ENCODE results near the gene ABCC3. TPM values are rescaled to one million over a fixed set of nuclear protein-coding genes. Genes with fewer than 3 reads are reported as not detected.

The ABCC3 gene
- total RNA-seq, 2 experiments from 2014 or later, result not detected

DNA sequence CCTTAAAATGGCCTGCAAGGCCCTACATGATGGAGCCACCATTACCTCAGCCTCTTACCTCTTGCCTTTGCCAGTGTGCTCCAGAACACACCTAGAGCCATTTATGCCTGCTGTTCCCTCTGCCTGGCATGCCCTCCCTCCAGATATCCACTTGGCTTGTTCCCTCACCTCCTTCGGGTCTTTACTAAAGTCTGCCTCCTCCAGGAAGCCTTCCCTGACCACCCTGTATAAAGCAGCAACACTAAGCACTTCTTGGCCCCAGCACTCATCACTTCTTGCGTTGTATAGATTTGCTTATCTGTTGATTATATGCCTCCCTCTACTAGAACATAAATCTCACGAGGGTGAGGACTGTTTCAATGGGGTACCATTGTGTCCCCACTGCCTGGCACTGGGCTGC is 47.8 kb downstream of the ABCC3 start:
- CTCF ChIA-PET, result interaction anchor here (1.5 kb wide), 1 partner anchor 189 kb away, joined by 4 read pairs; no protein-coding TSS in a partner anchor
- no peak overlapping the region for H3K4me3 Mint-ChIP-seq
- POLR2A ChIA-PET, result no interaction called here
- no peaks in the 10 kb centered on the region for H3K36me3 Mint-ChIP-seq (ENCODE audit: low read depth)
- H3K9me3 Mint-ChIP-seq, result no peaks in the 10 kb centered on the region
- DNase-seq, result no peak
- H3K27me3 Mint-ChIP-seq, result peaks cover 25% of the 10 kb centered on the region
- H3K4me1 Mint-ChIP-seq, result peaks cover 6% of the 10 kb centered on the region
- no peak overlapping the region for H3K27ac Mint-ChIP-seq

DNA sequence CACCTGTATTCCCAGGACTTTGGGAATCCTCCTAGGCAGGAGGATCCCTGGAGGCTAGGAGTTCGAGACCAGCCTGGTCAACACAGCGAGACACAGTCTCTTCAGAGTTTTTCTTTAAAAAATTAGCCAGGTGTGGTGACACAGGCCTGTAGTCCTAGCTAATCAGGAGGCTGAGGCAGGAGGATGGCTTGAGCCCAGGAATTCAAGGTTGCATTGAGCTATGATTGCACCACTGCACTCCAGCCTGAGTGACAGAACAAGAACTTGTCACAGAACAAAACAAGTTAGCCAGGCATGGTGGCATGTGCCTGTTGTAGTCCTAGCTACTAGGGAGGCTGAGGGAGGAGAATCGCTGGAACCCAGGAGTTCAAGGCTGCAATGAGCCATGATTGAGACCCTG is 48.3 kb downstream of the ABCC3 start:
- DNase-seq, result no peak
- H3K4me3 Mint-ChIP-seq, result no peak overlapping the region
- CTCF ChIA-PET, result interaction anchor here (1.5 kb wide), 1 partner anchor 189 kb away, joined by 4 read pairs; no protein-coding TSS in a partner anchor
- no peaks in the 10 kb centered on the region for H3K36me3 Mint-ChIP-seq (ENCODE audit: low read depth)
- H3K27me3 Mint-ChIP-seq, result peaks cover 25% of the 10 kb centered on the region
- peaks cover 6% of the 10 kb centered on the region for H3K4me1 Mint-ChIP-seq
- no peaks in the 10 kb centered on the region for H3K9me3 Mint-ChIP-seq
- no peak overlapping the region for H3K27ac Mint-ChIP-seq
- POLR2A ChIA-PET, result no interaction called here

DNA sequence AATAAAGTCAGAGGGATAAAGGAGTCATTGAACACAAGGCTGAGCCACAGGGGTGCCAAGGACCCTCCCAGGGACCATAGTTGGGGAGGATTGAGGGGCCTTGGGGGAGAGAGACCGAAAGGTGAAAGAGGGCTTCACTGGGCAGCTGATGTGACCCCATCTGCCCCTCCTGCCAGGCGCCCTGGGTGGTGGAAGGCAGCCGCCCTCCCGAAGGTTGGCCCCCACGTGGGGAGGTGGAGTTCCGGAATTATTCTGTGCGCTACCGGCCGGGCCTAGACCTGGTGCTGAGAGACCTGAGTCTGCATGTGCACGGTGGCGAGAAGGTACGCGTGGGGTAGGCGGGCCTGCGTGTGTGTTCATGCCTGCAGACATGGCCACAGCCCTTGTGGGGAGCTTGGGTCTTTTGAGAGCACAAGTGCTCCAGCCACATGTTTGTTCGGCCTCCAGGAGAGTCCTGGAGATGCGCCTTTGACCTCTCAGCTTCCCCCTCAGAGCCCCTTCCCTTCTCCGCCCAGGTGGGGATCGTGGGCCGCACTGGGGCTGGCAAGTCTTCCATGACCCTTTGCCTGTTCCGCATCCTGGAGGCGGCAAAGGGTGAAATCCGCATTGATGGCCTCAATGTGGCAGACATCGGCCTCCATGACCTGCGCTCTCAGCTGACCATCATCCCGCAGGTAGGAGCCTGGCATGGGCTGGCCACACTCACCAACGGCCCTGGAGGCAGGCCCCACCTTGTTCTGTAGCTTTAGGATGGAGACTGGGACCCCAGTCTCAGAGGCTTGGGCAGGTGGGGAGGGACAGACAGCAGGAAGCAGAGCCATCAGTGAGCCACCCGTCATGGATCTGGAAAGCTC is 49.0 kb downstream of the ABCC3 start:
- no peak for DNase-seq
- CTCF ChIA-PET, result interaction anchor here (1.2 to 1.5 kb wide), 2 partner anchors 54 to 190 kb away, joined by 3 to 4 read pairs; no protein-coding TSS in a partner anchor
- Mint-ChIP-seq H3K9me3 (no peaks in the 10 kb centered on the region), H3K27ac (no peak overlapping the region), H3K27me3 (peaks cover 25% of the 10 kb centered on the region), H3K4me3 (no peak overlapping the region), H3K4me1 (peaks cover 6% of the 10 kb centered on the region), H3K36me3 (ENCODE audit: low read depth) (no peaks in the 10 kb centered on the region)
- POLR2A ChIA-PET, result no interaction called here

DNA sequence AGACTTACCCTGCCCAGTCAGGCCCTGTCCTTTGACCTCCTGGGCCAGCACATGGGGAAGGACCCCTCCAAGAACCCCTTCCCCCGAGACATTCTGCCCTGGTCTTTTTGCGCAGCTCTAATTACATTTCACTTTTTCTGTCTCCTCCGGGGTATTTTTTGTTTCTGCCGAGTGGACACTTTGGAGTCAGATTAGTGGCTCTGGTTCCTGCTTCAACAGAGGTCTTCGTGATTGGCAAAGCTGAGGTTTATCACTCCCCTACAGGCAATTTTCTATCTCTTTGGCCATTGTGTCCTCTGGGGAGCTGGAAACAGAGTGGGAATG is 49.6 kb downstream of the ABCC3 start:
- CTCF ChIA-PET, result interaction anchor here (1.2 kb wide), 1 partner anchor 54 kb away, joined by 3 read pairs; no protein-coding TSS in a partner anchor
- no peak for DNase-seq

DNA sequence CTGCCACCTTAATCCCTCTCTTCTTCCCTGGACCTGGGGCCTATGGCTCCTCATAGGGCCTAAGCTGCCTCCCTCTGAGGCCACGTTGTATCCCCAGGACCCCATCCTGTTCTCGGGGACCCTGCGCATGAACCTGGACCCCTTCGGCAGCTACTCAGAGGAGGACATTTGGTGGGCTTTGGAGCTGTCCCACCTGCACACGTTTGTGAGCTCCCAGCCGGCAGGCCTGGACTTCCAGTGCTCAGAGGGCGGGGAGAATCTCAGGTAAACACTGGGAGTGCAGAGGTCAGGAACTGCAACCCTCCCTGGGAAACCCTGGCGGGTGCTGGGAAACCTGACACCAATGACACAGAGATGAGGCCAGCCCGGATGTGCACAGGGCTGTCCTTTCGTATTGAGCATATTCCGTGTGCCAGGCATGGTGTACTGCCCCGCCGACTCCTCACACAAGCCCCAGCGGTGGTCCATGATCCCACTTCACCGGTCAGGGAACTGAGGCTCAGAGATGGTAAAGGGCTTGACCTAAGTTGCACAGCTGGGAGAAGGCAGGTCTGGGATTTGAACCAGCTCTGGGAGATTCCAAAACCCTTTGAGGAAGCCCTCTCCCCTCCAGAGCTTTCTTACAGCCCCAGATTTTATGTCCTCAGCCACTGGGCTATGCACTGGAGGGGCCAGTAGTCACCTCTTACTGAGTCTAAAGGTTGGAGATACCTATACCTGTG is 50.1 kb downstream of the ABCC3 start:
- ChIA-PET CTCF (interaction anchor here (0.5 to 1.7 kb wide), 6 partner anchors 11 to 287 kb away, joined by 3 to 4 read pairs (median 3); partner anchors contain the start of gene LRRC59), POLR2A (no interaction called here)
- no peak for DNase-seq
- Mint-ChIP-seq H3K4me1 (peaks cover 6% of the 10 kb centered on the region), H3K27me3 (peaks cover 25% of the 10 kb centered on the region), H3K4me3 (no peak overlapping the region), H3K36me3 (ENCODE audit: low read depth) (no peaks in the 10 kb centered on the region), H3K9me3 (no peaks in the 10 kb centered on the region), H3K27ac (no peak overlapping the region)

More for the DNA sequence above, 49.6 kb downstream of the ABCC3 start:
- peaks cover 25% of the 10 kb centered on the region for H3K27me3 Mint-ChIP-seq
- no peak overlapping the region for H3K27ac Mint-ChIP-seq
- no peaks in the 10 kb centered on the region for H3K36me3 Mint-ChIP-seq (ENCODE audit: low read depth)
- H3K4me3 Mint-ChIP-seq, result no peak overlapping the region
- peaks cover 6% of the 10 kb centered on the region for H3K4me1 Mint-ChIP-seq
- H3K9me3 Mint-ChIP-seq, result no peaks in the 10 kb centered on the region
- POLR2A ChIA-PET, result no interaction called here

DNA sequence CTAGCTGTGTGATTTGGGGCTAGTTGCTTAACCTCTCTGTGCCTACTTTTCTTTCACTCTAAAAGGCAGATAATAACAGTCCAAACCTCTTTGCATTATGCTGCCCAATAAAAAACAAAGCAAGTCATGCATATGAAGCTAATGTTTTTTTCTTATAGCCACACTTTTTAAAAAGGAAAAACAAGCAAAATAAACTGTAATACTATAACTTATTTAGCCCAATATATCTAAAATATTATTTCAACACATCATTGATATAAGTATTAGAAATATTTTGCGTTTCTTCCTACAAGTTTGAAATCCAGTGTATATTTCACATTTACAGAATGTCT is 50.6 kb downstream of the ABCC3 start:
- no peaks in the 10 kb centered on the region for H3K36me3 Mint-ChIP-seq (ENCODE audit: low read depth)
- ChIA-PET CTCF (interaction anchor here (0.5 to 1.7 kb wide), 4 partner anchors 11 to 32 kb away, joined by 3 to 4 read pairs (median 4); no protein-coding TSS in a partner anchor), POLR2A (no interaction called here)
- H3K4me1 Mint-ChIP-seq, result peaks cover 6% of the 10 kb centered on the region
- peaks cover 20% of the 10 kb centered on the region for H3K27me3 Mint-ChIP-seq
- H3K4me3 Mint-ChIP-seq, result no peak overlapping the region
- DNase-seq, result no peak
- H3K9me3 Mint-ChIP-seq, result no peaks in the 10 kb centered on the region
- H3K27ac Mint-ChIP-seq, result no peak overlapping the region

DNA sequence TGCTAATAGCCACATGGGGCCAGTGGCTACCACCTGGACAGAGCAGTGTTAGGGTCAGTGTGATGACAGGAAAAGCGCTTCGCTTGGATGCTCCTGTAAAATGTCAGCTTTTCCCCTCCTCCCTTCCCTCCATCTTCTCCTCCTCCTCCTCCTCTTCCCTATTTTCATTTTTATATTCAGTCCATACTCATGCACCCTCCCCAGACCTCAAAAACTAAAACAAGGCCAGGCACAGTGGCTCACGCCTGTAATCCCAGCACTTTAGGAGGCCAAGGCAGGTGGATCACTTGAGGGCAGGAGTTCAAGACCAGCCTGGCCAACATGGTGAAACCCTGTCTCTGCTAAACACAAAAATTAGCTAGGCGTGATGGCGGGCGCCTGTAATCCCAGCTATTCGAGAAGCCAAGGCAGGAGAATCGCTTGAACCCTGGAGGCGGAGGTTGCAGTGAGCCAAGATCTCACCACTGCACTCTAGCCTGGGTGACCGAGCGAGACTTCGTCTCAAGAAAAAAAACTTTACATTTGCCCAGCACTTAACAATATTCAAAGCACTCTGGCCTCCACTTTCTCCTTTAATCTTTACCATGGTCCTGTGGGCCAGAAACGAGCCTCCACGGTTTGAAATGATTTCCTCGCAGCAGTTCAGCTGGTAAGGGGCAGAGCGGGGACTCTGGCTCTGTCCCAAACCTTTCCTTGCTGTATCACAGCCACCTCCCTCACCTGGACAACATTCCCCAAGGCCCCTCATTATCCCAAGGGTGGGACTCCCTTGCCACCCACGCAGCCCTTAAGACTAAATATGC is 51.2 kb downstream of the ABCC3 start:
- Mint-ChIP-seq H3K36me3 (ENCODE audit: low read depth) (no peaks in the 10 kb centered on the region), H3K4me3 (no peak overlapping the region), H3K4me1 (peaks cover 6% of the 10 kb centered on the region), H3K9me3 (no peaks in the 10 kb centered on the region), H3K27me3 (peaks cover 16% of the 10 kb centered on the region), H3K27ac (no peak overlapping the region)
- ChIA-PET POLR2A (no interaction called here), CTCF (interaction anchor here (0.5 to 1.7 kb wide), 5 partner anchors 15 to 91 kb away, joined by 3 to 4 read pairs (median 3); no protein-coding TSS in a partner anchor)
- DNase-seq, result no peak

DNA sequence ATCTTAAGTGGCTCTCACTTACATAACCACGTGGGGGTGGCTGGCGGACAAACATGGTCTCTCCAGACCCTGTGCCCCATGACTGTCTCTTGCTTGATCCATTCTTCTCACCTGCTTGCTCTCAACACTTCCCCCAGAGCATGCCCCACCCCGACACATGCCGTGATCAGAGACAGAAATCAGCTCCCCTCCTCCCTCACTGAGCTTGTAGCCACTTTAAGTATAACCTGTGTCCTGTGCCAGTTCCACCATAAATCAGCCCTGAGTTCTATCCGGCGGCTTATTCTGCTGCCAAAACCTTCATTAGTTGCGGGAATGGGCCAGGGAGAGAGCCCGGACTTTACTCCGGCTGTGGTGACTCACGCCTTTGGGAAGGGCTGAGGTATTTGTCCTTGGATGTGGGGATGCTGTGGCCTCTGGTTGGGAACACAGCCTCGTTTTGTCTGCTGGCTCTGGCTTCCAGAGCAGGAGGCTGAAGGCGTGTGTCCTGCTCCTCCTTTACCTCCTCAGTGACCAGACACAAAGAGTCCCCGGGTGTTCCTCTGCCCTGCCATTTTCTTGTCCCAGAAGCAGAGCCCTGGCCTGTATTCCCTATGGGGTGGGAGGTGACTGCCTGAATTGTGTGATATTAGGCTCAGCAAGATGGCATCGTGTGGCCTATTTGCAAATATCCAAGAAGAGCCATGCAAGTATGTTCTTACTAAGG is 52.0 kb downstream of the ABCC3 start:
- POLR2A ChIA-PET, result no interaction called here

DNA sequence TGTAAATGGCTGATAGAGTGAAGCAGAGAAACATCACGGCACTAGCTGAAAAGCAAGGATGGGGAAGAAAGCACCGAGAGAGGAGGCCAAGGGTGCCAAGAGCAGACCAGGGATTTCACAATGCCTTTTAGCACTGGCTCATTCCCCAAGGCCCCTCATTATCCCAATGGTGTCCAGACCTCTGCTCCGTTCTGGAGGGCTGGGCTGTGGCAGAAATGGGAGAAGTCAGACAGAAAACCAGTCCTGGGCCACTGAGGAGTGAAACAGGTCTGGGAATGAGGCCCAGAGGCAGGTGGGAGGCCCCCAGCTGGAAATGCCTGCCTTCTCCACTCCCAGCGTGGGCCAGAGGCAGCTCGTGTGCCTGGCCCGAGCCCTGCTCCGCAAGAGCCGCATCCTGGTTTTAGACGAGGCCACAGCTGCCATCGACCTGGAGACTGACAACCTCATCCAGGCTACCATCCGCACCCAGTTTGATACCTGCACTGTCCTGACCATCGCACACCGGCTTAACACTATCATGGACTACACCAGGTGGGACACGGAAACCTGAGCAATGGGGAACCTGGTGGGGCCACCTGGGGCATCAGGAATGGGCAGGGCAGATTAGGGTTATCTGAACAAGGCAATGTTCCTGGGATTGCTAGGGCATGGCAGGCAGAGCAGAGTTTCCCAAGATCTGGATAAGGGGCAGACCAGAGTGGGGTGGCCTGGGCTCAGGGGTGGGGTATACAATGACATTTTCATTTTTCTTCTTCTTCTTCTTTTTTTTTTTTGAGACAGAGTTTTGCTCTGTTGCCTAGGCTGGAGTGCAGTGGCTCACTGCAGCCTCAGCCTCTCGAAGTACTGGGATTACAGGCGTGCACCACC is 52.8 kb downstream of the ABCC3 start:
- no peak overlapping the region for H3K4me3 Mint-ChIP-seq
- no peak for DNase-seq
- POLR2A ChIA-PET, result no interaction called here
- no peaks in the 10 kb centered on the region for H3K36me3 Mint-ChIP-seq (ENCODE audit: low read depth)
- CTCF ChIA-PET, result interaction anchor here (1.0 to 1.5 kb wide), 3 partner anchors 18 to 90 kb away, joined by 3 to 4 read pairs (median 3); no protein-coding TSS in a partner anchor
- no peak overlapping the region for H3K27ac Mint-ChIP-seq
- peaks cover 2% of the 10 kb centered on the region for H3K27me3 Mint-ChIP-seq
- no peaks in the 10 kb centered on the region for H3K4me1 Mint-ChIP-seq
- H3K9me3 Mint-ChIP-seq, result no peaks in the 10 kb centered on the region

More for the DNA sequence above, 52.0 kb downstream of the ABCC3 start:
- H3K27ac Mint-ChIP-seq, result no peak overlapping the region
- CTCF ChIA-PET, result interaction anchor here (1.0 to 1.5 kb wide), 3 partner anchors 18 to 90 kb away, joined by 3 to 4 read pairs (median 3); no protein-coding TSS in a partner anchor
- H3K4me1 Mint-ChIP-seq, result no peaks in the 10 kb centered on the region
- H3K27me3 Mint-ChIP-seq, result peaks cover 9% of the 10 kb centered on the region
- H3K9me3 Mint-ChIP-seq, result no peaks in the 10 kb centered on the region
- H3K4me3 Mint-ChIP-seq, result no peak overlapping the region
- no peaks in the 10 kb centered on the region for H3K36me3 Mint-ChIP-seq (ENCODE audit: low read depth)
- no peak for DNase-seq

DNA sequence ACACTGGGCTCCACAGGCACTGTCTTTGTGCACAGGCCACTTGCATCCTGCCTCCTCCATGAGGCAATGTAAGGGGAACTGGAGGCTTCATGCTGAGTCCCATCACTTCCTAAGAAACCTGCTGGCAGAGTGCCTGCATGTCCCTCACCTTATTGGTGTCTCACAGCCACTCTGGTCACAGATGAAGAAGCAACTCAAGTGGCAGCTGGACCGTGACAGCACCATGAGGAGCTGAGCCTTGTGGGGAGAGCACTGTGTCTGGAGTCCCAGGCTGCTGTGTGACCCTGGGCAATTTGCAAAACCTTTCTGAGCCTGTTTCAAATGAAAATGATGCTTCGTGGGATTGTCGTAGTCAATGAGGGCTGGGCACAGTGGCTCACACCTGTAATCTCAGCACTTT is 53.6 kb downstream of the ABCC3 start:
- H3K9me3 Mint-ChIP-seq, result no peaks in the 10 kb centered on the region
- H3K27ac Mint-ChIP-seq, result no peak overlapping the region
- POLR2A ChIA-PET, result no interaction called here
- H3K4me1 Mint-ChIP-seq, result no peaks in the 10 kb centered on the region
- DNase-seq, result no peak
- CTCF ChIA-PET, result no interaction called here
- H3K27me3 Mint-ChIP-seq, result no peaks in the 10 kb centered on the region
- peaks cover 1% of the 10 kb centered on the region for H3K36me3 Mint-ChIP-seq (ENCODE audit: low read depth)
- H3K4me3 Mint-ChIP-seq, result no peak overlapping the region

DNA sequence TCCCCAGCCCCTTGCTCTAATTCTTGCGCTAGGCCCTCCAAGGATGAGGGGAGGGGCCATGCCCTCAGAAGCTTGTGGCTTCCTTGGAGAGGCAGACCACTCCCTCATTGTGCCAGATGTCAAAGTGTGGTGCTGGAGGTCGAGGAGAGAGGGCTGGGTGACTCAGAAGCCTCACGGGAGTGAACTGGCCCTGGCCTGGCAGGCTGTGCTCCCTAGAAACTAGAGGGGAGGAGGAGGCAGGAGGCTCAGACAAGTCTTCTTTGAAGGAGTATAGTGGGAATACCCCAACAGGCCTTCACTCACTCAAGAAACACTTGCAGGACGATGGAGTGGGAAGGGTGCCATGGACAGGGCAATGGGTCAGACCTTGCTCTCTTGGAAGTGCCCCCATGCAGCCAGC is 54.6 kb downstream of the ABCC3 start:
- POLR2A ChIA-PET, result no interaction called here
- no peak overlapping the region for H3K4me3 Mint-ChIP-seq
- H3K27ac Mint-ChIP-seq, result no peak overlapping the region
- CTCF ChIA-PET, result no interaction called here
- H3K9me3 Mint-ChIP-seq, result no peaks in the 10 kb centered on the region
- peaks cover 5% of the 10 kb centered on the region for H3K36me3 Mint-ChIP-seq (ENCODE audit: low read depth)
- DNase-seq, result no peak
- H3K27me3 Mint-ChIP-seq, result no peaks in the 10 kb centered on the region
- no peaks in the 10 kb centered on the region for H3K4me1 Mint-ChIP-seq

Data from activated CD4-positive, alpha-beta T cell treated with anti-CD3 and anti-CD28 coated beads, Interleukin-2, amount 10 ng/mL, durations not matched to agents 7 days and 5 days (primary cell).